H1 (cell line): ENCODE measurements around the gene RAB32. TPM values are rescaled to one million over a fixed set of nuclear protein-coding genes. Genes with fewer than 3 reads are reported as not detected.

ENCODE experiments used
- CTCF ChIA-PET: fragments of 300-600 bp; sonication (Branson Sonifier 250); formaldehyde crosslinking; loops from one replicate; lab custom pipeline; 2021; ENCODE audit not compliant: partially characterized antibody; lab: Charles Lee
- POLR2A ChIA-PET: fragments of 300-600 bp; sonication (Branson Sonifier 250); formaldehyde crosslinking; loops from one replicate; lab custom pipeline; 2021; ENCODE audit warnings: inconsistent platforms; ENCODE audit not compliant: partially characterized antibody; lab: Charles Lee
- DNase-seq, 2 experiments: peaks; one replicate each; pipeline versions ENCODE4 v3.0.0 to v3.0.0-alpha.2; 2010 to 2022; ENCODE audit warnings: low spot score in 2 of 2, low read depth in 1 of 2, mixed read lengths in 1 of 2
- FAIRE-seq: peaks from 2 replicates; lab custom pipeline; 2011; peaks lifted over from hg19 to GRCh38; lab: Jason Lieb, UNC
- H2AFZ ChIP-seq: 2 replicates; pipeline ENCODE4 v1.8.1; 2012; ENCODE audit warnings: low read length, inconsistent platforms
- H2AK5ac ChIP-seq: 2 replicates; pipeline ENCODE4 v1.6.1; 2013; ENCODE audit warnings: low read depth, low read length
- H2BK120ac ChIP-seq: replicated peaks from 2 replicates; pipeline ENCODE3; 2013; ENCODE audit warnings: low read depth, low read length, inconsistent platforms
- H2BK12ac ChIP-seq: 2 replicates; pipeline ENCODE4 v1.6.1; 2013; ENCODE audit warnings: low read depth, low read length
- H2BK15ac ChIP-seq: 2 replicates; pipeline ENCODE4 v1.6.1; 2013; ENCODE audit warnings: low read length
- H2BK20ac ChIP-seq: 2 replicates; pipeline ENCODE4 v1.6.1; 2013; ENCODE audit warnings: low read length
- H2BK5ac ChIP-seq: 2 replicates; pipeline ENCODE4 v1.6.1; 2013; ENCODE audit warnings: low read depth, low read length
- H3K14ac ChIP-seq: 2 replicates; pipeline ENCODE4 v1.6.1; 2013; ENCODE audit warnings: inconsistent platforms; ENCODE audit not compliant: insufficient read length
- H3K18ac ChIP-seq: 2 replicates; pipeline ENCODE4 v1.6.1; 2013; ENCODE audit warnings: low read length; ENCODE audit errors: extremely low read depth
- H3K23ac ChIP-seq: 2 replicates; pipeline ENCODE4 v1.6.1; 2013; ENCODE audit warnings: inconsistent platforms; ENCODE audit not compliant: insufficient read length
- H3K23me2 ChIP-seq: 2 replicates; pipeline ENCODE4 v1.6.1; 2013; ENCODE audit warnings: low read depth, low read length
- H3K27ac ChIP-seq: 2 replicates; pipeline ENCODE4 v1.6.1; 2011; ENCODE audit warnings: low read depth, low read length, inconsistent platforms
- H3K27me3 ChIP-seq, 4 experiments: replicated peaks in 1 of 4; 1 replicate in 1 of 4; 2 replicates in 3 of 4; pipeline versions ENCODE4 v1.6.1 to v1.8.1; 2011 to 2013; ENCODE audit warnings: low read length in 3 of 4, mild to moderate bottlenecking in 3 of 4, inconsistent platforms in 2 of 4, mixed read lengths in 2 of 4, moderate library complexity in 1 of 4; ENCODE audit not compliant: control insufficient read depth in 3 of 4, insufficient read depth in 3 of 4; ENCODE audit errors: extremely low read depth in 1 of 4
- H3K36me3 ChIP-seq, 4 experiments: 2 replicates each; pipeline versions ENCODE4 v1.6.1 to v1.8.1; 2011 to 2013; ENCODE audit warnings: mild to moderate bottlenecking in 4 of 4, low read length in 3 of 4, moderate library complexity in 2 of 4, control low read depth in 1 of 4, inconsistent platforms in 1 of 4; ENCODE audit not compliant: insufficient read depth in 4 of 4, control insufficient read depth in 2 of 4
- H3K4ac ChIP-seq: replicated peaks from 2 replicates; pipeline ENCODE3; 2013; ENCODE audit warnings: low read length, low read depth, mixed read lengths, inconsistent platforms; ENCODE audit not compliant: insufficient read length
- H3K4me1 ChIP-seq, 4 experiments: replicated peaks in 1 of 4; 1 replicate in 1 of 4; 2 replicates in 3 of 4; pipeline versions ENCODE4 v1.6.1 to v1.8.1; 2011 to 2013; ENCODE audit warnings: low read length in 3 of 4, inconsistent platforms in 2 of 4, mixed read lengths in 1 of 4; ENCODE audit not compliant: insufficient read depth in 4 of 4, control insufficient read depth in 3 of 4
- H3K4me2 ChIP-seq, 2 experiments: 2 replicates each; pipeline versions ENCODE4 v1.6.1 to v1.8.1; 2011 to 2013; ENCODE audit warnings: low read depth in 2 of 2, low read length in 2 of 2, control low read depth in 1 of 2, inconsistent platforms in 1 of 2, mild to moderate bottlenecking in 1 of 2; ENCODE audit not compliant: insufficient read depth in 1 of 2
- H3K4me3 ChIP-seq, 4 experiments: fragments of 200-600, 300-600 bp in 1 of 4; sonication (generic), shearing (Covaris generic), sonication (Bioruptor Twin) in 1 of 4; 2 replicates each; pipeline versions ENCODE4 v1.5.1 to v1.8.1; 2011 to 2016; ENCODE audit warnings: low read length in 4 of 4, low read depth in 3 of 4, control low read depth in 2 of 4, inconsistent platforms in 2 of 4, mild to moderate bottlenecking in 2 of 4, mixed read lengths in 1 of 4, moderate library complexity in 1 of 4; ENCODE audit not compliant: insufficient read depth in 2 of 4; ENCODE audit errors: extremely low read depth in 1 of 4
- H3K56ac ChIP-seq: replicated peaks from 2 replicates; pipeline ENCODE3; 2013; ENCODE audit warnings: low read depth, mild to moderate bottlenecking, mixed read lengths, low read length, inconsistent platforms; ENCODE audit not compliant: insufficient read length
- H3K79me1 ChIP-seq: 2 replicates; pipeline ENCODE4 v1.6.1; 2013; ENCODE audit warnings: low read depth, low read length, control low read depth
- H3K79me2 ChIP-seq, 2 experiments: 2 replicates each; pipeline versions ENCODE4 v1.6.1 to v1.8.1; 2012 to 2013; ENCODE audit warnings: low read length in 2 of 2, mild to moderate bottlenecking in 2 of 2, inconsistent platforms in 1 of 2; ENCODE audit not compliant: insufficient read depth in 2 of 2, control insufficient read depth in 1 of 2
- H3K9ac ChIP-seq, 4 experiments: replicated peaks in 1 of 4; 1 replicate in 1 of 4; 2 replicates in 3 of 4; pipeline versions ENCODE4 v1.6.1 to v1.8.1; 2011 to 2013; ENCODE audit warnings: low read depth in 3 of 4, low read length in 3 of 4, control low read depth in 2 of 4, mild to moderate bottlenecking in 2 of 4, moderate library complexity in 2 of 4, inconsistent platforms in 1 of 4; ENCODE audit errors: extremely low read depth in 1 of 4
- H3K9me3 ChIP-seq, 2 experiments: 2 replicates each; pipeline versions ENCODE4 v1.6.1 to v1.8.1; 2012 to 2013; ENCODE audit warnings: mild to moderate bottlenecking in 2 of 2, moderate library complexity in 2 of 2, control low read depth in 1 of 2, inconsistent platforms in 1 of 2, low read depth in 1 of 2, low read length in 1 of 2, mixed read lengths in 1 of 2; ENCODE audit not compliant: insufficient read depth in 2 of 2
- H4K20me1 ChIP-seq, 2 experiments: replicated peaks in 1 of 2; 2 replicates each; pipeline versions ENCODE3 to v1.8.1; 2011 to 2013; ENCODE audit warnings: inconsistent platforms in 2 of 2, low read length in 2 of 2, mild to moderate bottlenecking in 1 of 2; ENCODE audit not compliant: insufficient read depth in 2 of 2, control insufficient read depth in 1 of 2
- H4K5ac ChIP-seq: 2 replicates; pipeline ENCODE4 v1.6.1; 2013; ENCODE audit warnings: low read length, low read depth, mixed read lengths, inconsistent platforms; ENCODE audit not compliant: insufficient read length
- H4K8ac ChIP-seq: 2 replicates; pipeline ENCODE4 v1.8.0; 2013; ENCODE audit warnings: mild to moderate bottlenecking, moderate library complexity, low read length, inconsistent platforms; ENCODE audit not compliant: insufficient read depth; ENCODE audit errors: extremely low read depth
- H4K91ac ChIP-seq: replicated peaks from 2 replicates; pipeline ENCODE3; 2013; ENCODE audit warnings: low read length, mixed read lengths, inconsistent platforms; ENCODE audit not compliant: insufficient read length
- CEBPB ChIP-seq: IDR thresholded peaks from 2 replicates; pipeline ENCODE4 v1.6.1; 2012; ENCODE audit warnings: low read depth, low read length
- EP300 ChIP-seq, 2 experiments: IDR thresholded peaks; 1 replicate in 1 of 2; 2 replicates in 1 of 2; pipeline ENCODE4 v1.6.1; 2011 to 2012; ENCODE audit warnings: low read depth in 2 of 2, low read length in 2 of 2, mild to moderate bottlenecking in 2 of 2, borderline replicate concordance in 1 of 2, inconsistent platforms in 1 of 2, moderate library complexity in 1 of 2
- KDM5A ChIP-seq: fragments of 200-600 bp; IDR thresholded peaks from 2 replicates; pipeline ENCODE4 v1.7.1; 2012; ENCODE audit warnings: mild to moderate bottlenecking, low read length, inconsistent platforms, mixed read lengths
- RBBP5 ChIP-seq: IDR thresholded peaks from 2 replicates; pipeline ENCODE4 v1.7.1; 2012; ENCODE audit warnings: low read depth, mild to moderate bottlenecking, inconsistent platforms, low read length, moderate library complexity, borderline replicate concordance
- SIRT6 ChIP-seq: IDR thresholded peaks from one replicate; pipeline ENCODE4 v1.7.1; 2012; ENCODE audit warnings: low read length, inconsistent platforms
- TEAD4 ChIP-seq: IDR thresholded peaks from 2 replicates; pipeline ENCODE4 v1.6.1; 2012; ENCODE audit warnings: low read depth, low read length, inconsistent platforms, mixed read lengths
- YY1 ChIP-seq: IDR thresholded peaks from 2 replicates; pipeline ENCODE4 v1.6.1; 2011; ENCODE audit warnings: low read depth, mild to moderate bottlenecking, low read length
- WGBS, 2 experiments: shearing (Covaris generic) in 1 of 2; methylation state at CpG; one replicate each; pipeline versions ENCODE4 v1.1.6 to v1.1.7; 2013 to 2015; ENCODE audit warnings: low lambda C conversion rate in 2 of 2, mixed read lengths in 2 of 2, inconsistent platforms in 1 of 2, low coverage in 1 of 2, missing lambda C conversion rate in 1 of 2; ENCODE audit not compliant: insufficient replicate concordance in 2 of 2, insufficient coverage in 1 of 2, insufficient read length in 1 of 2; ENCODE audit errors: extremely low coverage in 1 of 2, missing lambda C conversion rate in 1 of 2; 5-methylcytosine and 5-hydroxymethylcytosine counted together
- polyA plus RNA-seq, 7 experiments: library from polyadenylated mRNA; depleted of rRNA in 3 of 7; stranded (reverse) in 5 of 7; unstranded in 2 of 7; fragments of >200 nt in 5 of 7; fragments of 200-250 nt in 2 of 7; gene quantifications; 1 replicate in 5 of 7; 2 replicates in 1 of 7; 4 replicates in 1 of 7; pipeline versions ENCODE4 v1.2.1 to v1.2.3, GENCODE V29; 2011 to 2013; ENCODE audit warnings: missing spikeins in 2 of 7, mixed read lengths in 2 of 7
- total RNA-seq: library from RNA; stranded (reverse); fragmentation: NEBNext Ultra II Directional; extraction: Animal tissue kit (Norgen Biotek cat#: 25700); gene quantifications from 2 replicates; pipeline ENCODE4 v1.2.1, GENCODE V29; 2021

Gene RAB32
- total and polyA plus RNA-seq, 2 of the 8 experiments (the other 6 are each of a cell fraction or from before 2014, with no cell fraction given), result 3.9 to 6.3 TPM

- no peak overlapping the region for H2AFZ ChIP-seq
- H3K27me3 ChIP-seq, result no peaks in the 10 kb centered on the region; a peak in 1 of 7 replicates
- H3K9me3 ChIP-seq, result no peaks in the 10 kb centered on the region
- H2BK15ac ChIP-seq, result no peak overlapping the region
- no peak overlapping the region for H3K27ac ChIP-seq
- H4K20me1 ChIP-seq, result no peaks in the 10 kb centered on the region
- 78% methylated on average over 4 of the region's 4 CpGs; no CpG with 5 or more reads in 1 of the 2 experiments for WGBS, 2 experiments
- H3K79me1 ChIP-seq, result no peaks in the 10 kb centered on the region
- POLR2A ChIA-PET, result no interaction called here
- H3K9ac ChIP-seq, result no peak overlapping the region
- H4K5ac ChIP-seq, result no peak overlapping the region
- no peak overlapping the region for H2AK5ac ChIP-seq
- H3K79me2 ChIP-seq, result no peaks in the 10 kb centered on the region
- H3K18ac ChIP-seq, result no peak overlapping the region
- DNase-seq, result no peak
- no peak overlapping the region for H3K4ac ChIP-seq
- H2BK120ac ChIP-seq, result no peak overlapping the region
- no peak overlapping the region for H3K56ac ChIP-seq
- H4K8ac ChIP-seq, result no peak overlapping the region
- CTCF ChIA-PET, result no interaction called here
- H3K23me2 ChIP-seq, result peaks cover 3% of the 10 kb centered on the region; the same call in 1 of the 2 replicates
- no peak overlapping the region for H3K23ac ChIP-seq
- no peak overlapping the region for H3K4me3 ChIP-seq
- TF ChIP-seq EP300 (IDR thresholded peaks at IDR 0.05; ENCODE audit: borderline replicate concordance in 1 of 2, low read depth in 2 of 2, low read length in 2 of 2) (no peak), RBBP5 (no peak), CEBPB (no peak), TEAD4 (no peak), YY1 (no peak), SIRT6 (no peak), KDM5A (no peak)
- TF ChIP-seq, all 59 proteins: peak for 0
- Histone ChIP-seq H3K36me3 (no peaks in the 10 kb centered on the region), H2BK12ac (no peak overlapping the region), H3K4me1 (peaks cover 0 to 4% (median 0%) of the 10 kb centered on the region in 4 experiments; a peak in 2 of 7 replicates), H2BK20ac (no peak overlapping the region), H3K14ac (no peak overlapping the region), H4K91ac (no peak overlapping the region), H3K4me2 (no peak overlapping the region), H2BK5ac (no peak overlapping the region)
- FAIRE-seq, result no peak
Observed at GRCh38 chr6:146601352-146601751, 57.7 kb downstream of the RAB32 start.
